ENCODE data around the gene PDE7B.

GRCh38 chr6:136118787-136119186 is 267.3 kb downstream of the PDE7B start:
- TF ChIP-seq POLR2A (IDR thresholded peaks at IDR 0.05; ENCODE audit: low read depth), result no peak
- no peak for TF ChIP-seq POLR2AphosphoS5 (IDR thresholded peaks at IDR 0.05)
- TF ChIP-seq, protein P1, sequence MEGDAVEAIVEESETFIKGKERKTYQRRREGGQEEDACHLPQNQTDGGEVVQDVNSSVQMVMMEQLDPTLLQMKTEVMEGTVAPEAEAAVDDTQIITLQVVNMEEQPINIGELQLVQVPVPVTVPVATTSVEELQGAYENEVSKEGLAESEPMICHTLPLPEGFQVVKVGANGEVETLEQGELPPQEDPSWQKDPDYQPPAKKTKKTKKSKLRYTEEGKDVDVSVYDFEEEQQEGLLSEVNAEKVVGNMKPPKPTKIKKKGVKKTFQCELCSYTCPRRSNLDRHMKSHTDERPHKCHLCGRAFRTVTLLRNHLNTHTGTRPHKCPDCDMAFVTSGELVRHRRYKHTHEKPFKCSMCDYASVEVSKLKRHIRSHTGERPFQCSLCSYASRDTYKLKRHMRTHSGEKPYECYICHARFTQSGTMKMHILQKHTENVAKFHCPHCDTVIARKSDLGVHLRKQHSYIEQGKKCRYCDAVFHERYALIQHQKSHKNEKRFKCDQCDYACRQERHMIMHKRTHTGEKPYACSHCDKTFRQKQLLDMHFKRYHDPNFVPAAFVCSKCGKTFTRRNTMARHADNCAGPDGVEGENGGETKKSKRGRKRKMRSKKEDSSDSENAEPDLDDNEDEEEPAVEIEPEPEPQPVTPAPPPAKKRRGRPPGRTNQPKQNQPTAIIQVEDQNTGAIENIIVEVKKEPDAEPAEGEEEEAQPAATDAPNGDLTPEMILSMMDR (IDR thresholded peaks at IDR 0.05), result no peak
- no peak for TF ChIP-seq EP300 (IDR thresholded peaks at IDR 0.05)
